H1 (cell line): Measurements from ENCODE around the gene ZNF644.
"Not testable (repeated sequence)": the region's sequence is repeated elsewhere in the genome, so short reads cannot be mapped to it uniquely, and the experiment has no call there.

Experiments used
- ASH2L ChIP-seq: fragments of 200-600, 300-600 bp; sonication (generic); IDR thresholded peaks from one replicate; pipeline ENCODE4 v1.7.1; 2017; ENCODE audit warnings: low read length
- FOSL1 ChIP-seq: IDR thresholded peaks from 2 replicates; pipeline ENCODE4 v1.6.1; 2011; ENCODE audit warnings: mild to moderate bottlenecking, low read depth, low read length, moderate library complexity; ENCODE audit not compliant: insufficient read depth
- GABPA ChIP-seq: IDR thresholded peaks from 2 replicates; pipeline ENCODE4 v1.6.1; 2011; ENCODE audit warnings: mild to moderate bottlenecking, low read length, moderate library complexity, borderline replicate concordance; ENCODE audit not compliant: insufficient read depth
- PHF8 ChIP-seq: fragments of 200-600 bp; sonication (generic); conservative IDR thresholded peaks from 2 replicates; pipeline ENCODE4 v1.7.1; 2012; ENCODE audit warnings: low read depth, mild to moderate bottlenecking, inconsistent platforms, low read length, moderate library complexity
- POLR2A ChIP-seq, 2 experiments: IDR thresholded peaks; 1 replicate in 1 of 2; 2 replicates in 1 of 2; pipeline ENCODE4 v1.6.1; 2011; ENCODE audit warnings: low read depth in 2 of 2, low read length in 2 of 2, mild to moderate bottlenecking in 2 of 2; ENCODE audit errors: control extremely low read depth in 1 of 2
- SRF ChIP-seq: IDR thresholded peaks from 2 replicates; pipeline ENCODE4 v1.6.1; 2011; ENCODE audit warnings: mild to moderate bottlenecking, low read depth, low read length, moderate library complexity
- TF ChIP-seq, protein P1 (sequence below): IDR thresholded peaks from 2 replicates; pipeline ENCODE4 v1.6.1; 2011; ENCODE audit warnings: low read depth, mild to moderate bottlenecking, low read length; ENCODE audit not compliant: insufficient read depth
- TF ChIP-seq, protein P2 (sequence below), 3 experiments: IDR thresholded peaks; 1 replicate in 2 of 3; 2 replicates in 1 of 3; pipeline versions ENCODE4 v1.5.1 to v1.6.1; 2011; ENCODE audit warnings: low read length in 3 of 3, mild to moderate bottlenecking in 3 of 3, inconsistent platforms in 2 of 3, low read depth in 1 of 3, moderate library complexity in 1 of 3; ENCODE audit not compliant: insufficient read depth in 1 of 3; ENCODE audit errors: control extremely low read depth in 1 of 3

- TF ChIP-seq SRF; FOSL1; ASH2L; GABPA; PHF8; POLR2A (IDR thresholded peaks at IDR 0.05; ENCODE audit: control extremely low read depth in 1 of 2, low read depth in 2 of 2, low read length in 2 of 2): not testable (repeated sequence)
- TF ChIP-seq, protein P1, sequence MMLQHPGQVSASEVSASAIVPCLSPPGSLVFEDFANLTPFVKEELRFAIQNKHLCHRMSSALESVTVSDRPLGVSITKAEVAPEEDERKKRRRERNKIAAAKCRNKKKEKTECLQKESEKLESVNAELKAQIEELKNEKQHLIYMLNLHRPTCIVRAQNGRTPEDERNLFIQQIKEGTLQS = not testable (repeated sequence)
- TF ChIP-seq, protein P2, sequence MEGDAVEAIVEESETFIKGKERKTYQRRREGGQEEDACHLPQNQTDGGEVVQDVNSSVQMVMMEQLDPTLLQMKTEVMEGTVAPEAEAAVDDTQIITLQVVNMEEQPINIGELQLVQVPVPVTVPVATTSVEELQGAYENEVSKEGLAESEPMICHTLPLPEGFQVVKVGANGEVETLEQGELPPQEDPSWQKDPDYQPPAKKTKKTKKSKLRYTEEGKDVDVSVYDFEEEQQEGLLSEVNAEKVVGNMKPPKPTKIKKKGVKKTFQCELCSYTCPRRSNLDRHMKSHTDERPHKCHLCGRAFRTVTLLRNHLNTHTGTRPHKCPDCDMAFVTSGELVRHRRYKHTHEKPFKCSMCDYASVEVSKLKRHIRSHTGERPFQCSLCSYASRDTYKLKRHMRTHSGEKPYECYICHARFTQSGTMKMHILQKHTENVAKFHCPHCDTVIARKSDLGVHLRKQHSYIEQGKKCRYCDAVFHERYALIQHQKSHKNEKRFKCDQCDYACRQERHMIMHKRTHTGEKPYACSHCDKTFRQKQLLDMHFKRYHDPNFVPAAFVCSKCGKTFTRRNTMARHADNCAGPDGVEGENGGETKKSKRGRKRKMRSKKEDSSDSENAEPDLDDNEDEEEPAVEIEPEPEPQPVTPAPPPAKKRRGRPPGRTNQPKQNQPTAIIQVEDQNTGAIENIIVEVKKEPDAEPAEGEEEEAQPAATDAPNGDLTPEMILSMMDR (IDR thresholded peaks at IDR 0.05; ENCODE audit: control extremely low read depth in 1 of 3, insufficient read depth in 1 of 3, low read depth in 1 of 3, low read length in 3 of 3) = not testable (repeated sequence)
These were observed 22.9 kb upstream of the ZNF644 start for GRCh38 chr1:91044776-91045175.
